Hematopoietic multipotent progenitor cell treated with erythropoietin and hydrocortisone succinate and interleukin-3 and kit ligand, for 8 days (in vitro differentiated cells): Measurements from ENCODE around the gene ABCC6.
A peak's percentile ranks its signal among the peaks of the same experiment; 100 is the strongest.

Source experiments
- DNase-seq: peaks from one replicate; pipeline ENCODE4 v3.0.0-alpha.2; 2015

ABCC6 gene

DNA sequence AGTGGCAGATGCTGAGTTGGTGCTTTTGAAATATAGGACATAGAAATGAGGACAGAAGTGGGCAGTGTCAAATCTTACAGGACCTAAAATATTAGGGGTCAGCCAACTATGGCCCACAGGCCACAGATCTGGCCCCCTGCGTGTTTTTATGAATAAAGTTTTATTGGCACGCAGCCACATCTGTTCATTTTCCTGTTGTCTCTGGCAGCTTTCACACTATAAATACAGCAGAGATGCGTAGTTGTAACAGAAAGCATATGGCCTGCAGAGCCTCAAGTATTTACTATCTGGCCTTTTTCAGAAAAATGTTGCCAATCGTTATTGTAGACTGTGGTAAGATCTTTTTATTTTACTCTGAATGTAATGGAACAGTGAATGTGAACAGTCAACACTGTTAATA lies 82.8 kb downstream of the ABCC6 start:
- no peak for DNase-seq

DNA sequence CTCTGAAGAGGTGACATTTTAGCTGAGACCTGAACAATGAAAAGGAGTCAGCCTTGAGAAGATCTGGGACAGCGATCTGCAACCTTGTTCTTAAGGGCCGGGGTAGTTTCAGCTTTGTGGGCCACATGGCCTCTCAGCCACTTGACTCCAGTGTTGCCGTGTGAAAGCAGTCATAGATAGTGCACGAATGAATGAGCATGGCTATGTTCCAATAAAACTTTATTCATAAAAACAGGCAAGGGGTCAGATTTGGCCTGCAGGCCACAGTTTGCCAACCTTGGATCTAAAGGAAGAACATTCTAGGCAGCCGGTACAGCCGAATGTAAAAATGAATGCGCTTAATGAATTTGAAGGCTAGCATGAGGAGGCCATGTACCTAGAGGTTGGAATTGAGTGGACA lies 83.5 kb downstream of the ABCC6 start:
- no peak for DNase-seq

DNA sequence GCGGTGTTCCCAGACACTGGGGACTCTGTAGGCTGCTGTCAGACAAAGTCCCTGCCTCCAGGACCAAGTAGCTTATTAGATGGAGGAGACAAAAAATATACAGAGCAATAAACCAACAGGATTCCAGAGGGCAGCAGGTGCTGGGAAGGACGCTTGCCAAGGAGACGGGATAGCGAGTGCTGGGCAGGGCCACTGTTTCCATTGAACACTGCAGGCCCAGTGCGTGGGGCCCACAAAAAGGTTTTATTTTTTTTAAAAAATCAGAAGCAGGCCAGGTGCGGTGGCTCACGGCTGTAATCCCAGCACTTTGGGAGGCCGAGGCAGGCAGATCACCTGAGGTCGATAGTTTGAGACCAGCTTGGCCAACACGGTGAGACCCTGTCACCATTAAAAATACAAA lies 84.2 kb downstream of the ABCC6 start:
- no peak for DNase-seq

DNA sequence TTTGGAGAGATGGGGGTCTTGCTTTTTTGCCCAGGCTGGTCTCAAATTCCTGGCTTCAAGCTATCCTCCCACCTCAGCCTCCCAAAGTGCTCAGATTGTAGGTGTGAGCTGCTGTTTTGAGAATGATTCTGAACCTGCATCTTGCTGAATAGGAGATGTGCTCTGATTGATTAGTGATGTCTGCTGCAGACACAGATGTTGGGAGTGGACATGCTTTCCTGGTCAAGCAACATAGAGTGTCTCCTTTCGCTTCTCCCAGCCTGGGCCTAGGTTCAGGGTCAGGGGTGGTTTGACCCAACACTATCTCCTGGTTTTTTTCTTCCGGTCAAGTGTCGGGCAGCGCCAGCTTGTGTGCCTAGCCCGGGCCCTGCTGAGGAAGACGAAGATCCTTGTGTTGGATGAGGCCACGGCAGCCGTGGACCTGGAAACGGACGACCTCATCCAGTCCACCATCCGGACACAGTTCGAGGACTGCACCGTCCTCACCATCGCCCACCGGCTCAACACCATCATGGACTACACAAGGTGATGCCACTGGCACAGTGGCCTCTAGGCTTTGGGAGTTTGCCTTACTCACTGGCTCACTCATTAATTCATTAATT lies 85.2 kb downstream of the ABCC6 start:
- DNase-seq = no peak

DNA sequence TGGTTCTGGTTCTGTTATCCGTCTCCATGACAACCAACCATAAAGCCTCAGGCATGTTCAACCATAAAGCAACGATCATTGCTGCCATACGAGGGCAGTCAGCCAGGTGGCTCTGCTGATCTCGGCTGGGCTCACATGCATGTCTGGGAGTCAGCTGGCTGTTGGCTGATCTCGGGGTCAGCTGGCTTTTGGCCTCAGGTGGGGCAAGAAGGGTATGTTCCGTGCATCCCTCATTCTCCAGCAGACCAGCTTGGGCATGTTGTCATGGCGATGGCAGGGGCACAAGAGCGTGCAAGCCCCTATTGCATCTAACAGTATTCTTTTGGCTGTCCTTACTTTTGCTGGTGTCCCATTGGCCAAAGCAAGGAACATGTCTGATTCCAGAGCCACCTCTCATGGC lies 86.2 kb downstream of the ABCC6 start:
- no peak for DNase-seq

DNA sequence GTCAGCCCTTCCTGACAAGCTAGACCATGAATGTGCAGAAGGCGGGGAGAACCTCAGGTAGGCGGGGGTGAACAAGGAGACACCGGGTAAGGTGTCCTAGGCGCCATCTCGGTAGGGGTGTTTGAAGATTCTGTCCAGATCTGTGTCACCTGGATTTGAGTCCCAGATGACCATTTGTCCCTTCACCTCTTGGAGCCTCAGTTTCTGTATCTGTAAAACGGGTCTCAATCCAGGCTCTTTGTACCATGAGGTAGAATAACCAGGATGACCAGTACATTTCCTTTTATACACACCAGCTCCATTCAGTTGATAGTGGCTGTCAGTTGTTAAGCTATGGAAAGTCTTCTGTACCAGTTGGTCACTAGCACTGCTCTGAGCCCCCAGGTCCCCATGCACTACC lies 86.7 kb downstream of the ABCC6 start:
- DNase-seq = no peak

DNA sequence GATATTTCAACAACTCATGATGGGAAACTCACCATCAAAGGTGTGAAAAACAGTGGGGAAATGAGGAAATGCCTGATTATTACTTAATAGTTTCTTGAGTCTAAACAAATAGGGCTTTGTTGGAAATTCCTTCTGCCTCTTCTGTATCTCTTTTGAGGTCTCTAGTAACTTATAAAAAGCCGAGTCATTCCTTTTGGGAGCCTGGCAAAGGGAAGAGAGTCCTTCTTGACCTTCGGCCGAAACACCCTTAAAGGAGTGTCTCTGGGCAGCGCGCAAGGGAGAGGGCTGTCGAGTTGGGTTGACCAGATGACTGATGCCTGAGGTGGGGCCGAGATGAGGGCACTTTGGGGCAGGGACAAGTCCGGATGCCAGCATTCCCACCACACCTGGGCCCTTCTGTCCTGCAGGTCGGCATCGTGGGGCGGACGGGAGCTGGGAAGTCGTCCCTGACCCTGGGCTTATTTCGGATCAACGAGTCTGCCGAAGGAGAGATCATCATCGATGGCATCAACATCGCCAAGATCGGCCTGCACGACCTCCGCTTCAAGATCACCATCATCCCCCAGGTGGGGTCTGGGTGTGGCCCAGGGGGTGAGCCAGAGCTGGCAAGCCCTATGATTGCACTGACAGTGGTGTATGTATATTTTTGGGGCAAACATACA lies 89.2 kb downstream of the ABCC6 start:
- DNase-seq = no peak

DNA sequence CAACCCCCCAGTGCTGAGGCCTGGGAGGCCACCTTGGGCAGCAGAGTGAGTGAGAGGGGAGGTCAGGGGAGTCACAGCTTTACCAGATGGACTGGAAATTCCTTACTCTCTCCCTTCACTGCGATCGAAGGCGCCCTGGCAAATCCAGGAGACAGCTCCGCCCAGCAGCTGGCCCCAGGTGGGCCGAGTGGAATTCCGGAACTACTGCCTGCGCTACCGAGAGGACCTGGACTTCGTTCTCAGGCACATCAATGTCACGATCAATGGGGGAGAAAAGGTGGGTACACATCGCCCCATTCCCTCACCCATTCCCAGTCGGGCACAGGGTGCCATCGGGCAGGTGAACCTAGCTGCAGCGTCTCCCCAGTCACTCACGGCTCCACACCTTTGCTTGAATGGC lies 91.6 kb downstream of the ABCC6 start:
- no peak for DNase-seq

DNA sequence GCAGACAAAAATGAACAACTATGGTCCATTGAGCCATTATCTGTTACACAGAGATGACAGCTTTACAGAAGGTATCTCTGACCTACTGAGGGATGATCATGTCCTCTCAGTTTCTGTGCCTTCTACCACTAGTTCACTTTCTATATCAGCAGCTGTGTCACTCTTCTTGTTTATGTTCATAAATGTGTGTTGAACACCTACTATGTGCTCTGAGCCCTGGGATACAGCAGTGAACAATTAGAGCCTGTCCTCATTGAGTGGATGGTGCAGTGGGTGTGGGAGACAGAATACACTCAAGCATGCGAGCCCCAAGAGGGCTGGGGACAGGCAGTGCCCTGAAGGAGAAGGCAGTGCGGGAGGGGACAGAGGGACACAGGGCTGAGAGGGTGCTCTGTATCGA lies 92.1 kb downstream of the ABCC6 start:
- DNase-seq = no peak

DNA sequence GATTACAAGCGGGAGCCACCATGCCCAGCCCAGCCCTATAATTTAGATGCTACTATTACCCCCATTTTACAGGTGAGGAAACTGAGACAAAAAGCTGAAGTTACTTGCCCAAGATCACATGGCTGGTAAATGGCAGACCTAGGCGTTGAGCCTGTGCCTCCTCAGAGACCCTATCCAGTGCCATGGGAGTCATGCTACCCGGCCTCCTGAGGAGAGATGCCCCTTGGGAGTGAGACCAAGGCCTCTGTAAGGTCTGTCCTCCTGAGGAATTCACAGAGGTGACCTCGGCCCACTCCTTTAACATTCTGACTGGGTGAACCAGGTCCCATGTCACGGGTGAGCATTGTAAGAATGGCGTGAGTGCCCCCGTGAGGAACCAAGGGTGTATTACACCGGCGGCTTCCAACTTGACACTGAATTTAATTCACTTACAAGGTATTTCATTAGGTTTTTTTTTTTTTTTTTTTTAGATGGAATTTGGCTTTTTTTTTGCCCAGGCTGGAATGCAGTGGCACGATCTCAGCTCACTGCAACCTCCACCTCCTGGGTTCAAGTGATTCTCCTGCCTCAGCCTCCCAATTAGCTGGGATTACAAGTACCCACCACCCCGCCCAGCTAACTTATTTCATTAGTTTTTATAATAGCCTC lies 95.7 kb downstream of the ABCC6 start:
- DNase-seq = peak; percentile 90

DNA sequence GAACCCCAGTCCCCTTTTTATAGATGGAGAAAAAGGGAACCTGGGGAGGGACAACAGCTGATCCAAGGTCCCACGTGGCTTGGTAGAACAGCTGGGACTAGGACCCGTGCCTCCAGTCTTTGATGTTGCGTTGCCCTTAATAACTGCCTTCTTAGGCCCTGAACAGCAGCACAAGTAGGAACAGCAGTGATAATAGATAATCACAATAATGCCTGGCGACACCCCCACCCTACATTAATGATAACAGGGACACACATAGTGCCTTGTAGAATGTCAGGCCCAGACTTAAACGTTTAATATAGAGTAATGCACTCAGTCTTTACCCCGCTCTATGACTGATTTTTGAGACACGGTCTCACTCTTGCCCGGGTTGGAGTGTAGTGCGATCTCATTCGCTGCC lies 96.4 kb downstream of the ABCC6 start:
- DNase-seq = peak; percentile 89

DNA sequence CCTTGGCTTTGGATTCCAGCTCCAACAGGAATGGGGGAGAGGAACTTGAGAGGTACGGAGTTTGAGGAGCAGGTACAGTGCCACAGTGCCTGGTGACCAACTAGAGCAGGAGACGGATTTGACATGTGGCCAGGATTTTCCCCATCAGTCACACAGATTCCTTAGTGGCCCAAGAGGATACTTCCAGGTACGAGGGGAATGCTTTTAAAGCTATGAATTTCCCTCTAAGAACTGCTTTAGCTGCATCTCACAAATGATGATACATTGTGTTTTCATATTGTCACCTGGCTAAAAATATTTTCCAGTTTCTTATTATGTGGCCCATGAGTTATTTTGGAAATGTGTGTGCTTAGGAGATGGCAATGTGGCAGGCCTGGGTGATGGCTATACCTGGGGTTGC lies 98.3 kb downstream of the ABCC6 start:
- no peak for DNase-seq

DNA sequence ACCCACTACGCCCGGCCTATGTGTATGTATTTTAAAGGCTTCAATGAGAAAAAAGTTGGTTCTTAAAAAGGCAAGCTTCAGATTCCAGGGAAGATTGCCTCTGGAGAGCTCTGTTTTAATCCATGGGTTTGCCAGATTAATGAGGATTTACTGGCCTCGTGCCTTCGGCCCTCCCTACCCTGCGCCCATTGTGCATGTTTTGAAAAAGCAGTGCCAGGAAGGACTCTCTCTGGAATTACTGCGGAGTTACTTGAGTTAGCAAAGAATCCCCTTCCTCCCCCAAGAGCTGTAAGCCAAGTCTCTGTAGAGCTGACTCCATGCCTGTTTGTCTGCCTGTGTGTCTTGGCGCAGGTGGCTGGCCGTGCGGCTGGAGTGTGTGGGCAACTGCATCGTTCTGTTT lies 98.9 kb downstream of the ABCC6 start:
- no peak for DNase-seq

DNA sequence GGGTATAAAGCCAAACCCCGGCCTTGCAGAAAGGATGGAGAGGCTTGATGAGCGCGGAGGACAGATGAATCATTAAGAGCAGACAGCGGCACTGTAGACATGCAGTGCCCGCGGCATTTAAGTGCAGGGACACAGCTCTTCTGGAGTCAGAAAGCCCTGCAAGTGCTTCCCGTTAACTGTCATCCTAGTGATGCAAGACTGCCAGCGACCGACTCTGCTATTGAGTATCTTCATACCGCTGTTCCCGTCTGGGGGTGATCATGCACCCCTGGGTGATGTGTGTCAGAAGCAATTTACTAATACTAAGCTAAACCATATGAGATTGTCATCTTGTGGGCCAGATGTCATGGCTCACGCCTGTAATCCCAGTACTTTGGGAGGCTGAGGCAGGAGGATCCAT lies 101.0 kb downstream of the ABCC6 start:
- DNase-seq = no peak

DNA sequence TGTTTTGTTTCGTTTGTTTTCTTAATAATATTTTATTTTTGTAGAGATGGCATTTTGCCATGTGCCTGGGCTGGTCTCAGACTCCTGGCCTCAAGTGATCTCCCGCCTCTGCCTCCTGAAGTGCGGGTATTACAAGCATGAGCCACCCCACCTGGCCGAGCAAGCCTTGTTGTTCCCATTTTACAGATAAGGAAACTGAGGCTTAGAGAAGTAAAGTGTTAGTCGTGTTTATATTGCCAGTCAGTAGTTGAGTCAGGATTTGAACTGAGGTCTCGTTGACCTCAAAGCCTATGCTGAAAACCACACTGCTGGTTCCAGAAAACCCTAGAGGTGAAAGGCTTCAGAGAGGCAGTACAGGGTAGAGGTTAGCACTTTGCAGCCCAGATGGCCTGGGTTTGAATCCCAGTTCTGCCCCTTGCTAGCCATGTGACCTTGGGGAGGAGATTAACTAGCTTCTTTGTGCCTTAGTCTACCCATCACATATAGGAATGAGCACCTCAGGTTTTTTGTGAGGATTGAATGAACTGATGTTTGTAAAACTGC lies 102.0 kb downstream of the ABCC6 start:
- no peak for DNase-seq

DNA sequence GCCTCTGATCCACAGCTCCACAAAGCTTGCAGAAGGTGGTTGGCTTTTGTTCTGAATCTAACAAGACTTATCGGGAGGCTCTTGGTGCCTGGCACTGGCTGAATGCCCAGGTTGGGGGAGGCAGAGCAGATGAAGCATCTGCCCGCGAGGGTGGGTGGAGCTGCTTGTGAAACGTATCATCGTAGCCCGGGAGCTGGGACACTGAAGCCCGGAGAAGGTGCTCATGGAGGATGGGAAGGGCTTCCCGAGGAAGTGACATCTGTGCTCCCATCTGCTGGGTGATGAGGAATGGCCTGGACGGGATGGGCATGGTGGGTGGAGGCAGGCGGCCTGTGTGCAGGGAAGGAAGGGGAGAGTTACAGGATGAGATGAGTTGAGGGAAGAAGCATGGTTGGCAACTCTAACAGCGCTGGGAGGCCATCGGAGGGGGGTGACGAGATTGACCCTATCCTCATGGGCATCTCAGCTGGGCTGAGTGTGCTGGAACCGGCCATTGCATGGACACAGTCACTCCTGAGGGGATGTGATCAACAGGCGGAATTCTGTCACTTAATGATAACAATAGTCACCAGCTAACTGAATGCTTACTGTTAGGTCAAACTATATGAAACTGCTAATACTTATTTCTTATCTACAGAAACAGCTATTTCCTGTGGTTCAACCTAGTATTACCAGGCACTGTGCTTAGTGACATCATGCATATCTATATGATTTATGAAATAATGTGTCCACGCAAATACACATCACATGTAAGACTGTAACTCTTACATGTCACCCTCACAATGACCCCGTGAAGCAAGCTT lies 102.7 kb downstream of the ABCC6 start:
- DNase-seq = peak; percentile 99

DNA sequence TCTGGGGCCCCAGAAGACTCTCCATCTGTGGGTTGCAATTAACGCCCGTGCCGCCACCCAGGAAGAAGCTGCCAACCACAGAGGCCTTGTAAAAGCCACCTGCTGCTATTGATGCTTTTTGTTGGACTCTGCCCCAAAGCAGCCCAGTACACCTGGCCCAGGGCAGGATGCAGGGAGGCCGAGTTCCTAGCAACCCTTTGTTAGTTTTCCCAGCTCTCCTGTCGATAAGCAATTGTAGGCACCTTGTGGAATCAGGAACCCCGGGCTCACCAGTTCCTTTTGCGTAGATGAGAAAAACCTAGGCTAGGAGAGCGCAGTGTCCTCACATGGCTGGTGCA lies 103.3 kb downstream of the ABCC6 start:
- no peak for DNase-seq

DNA sequence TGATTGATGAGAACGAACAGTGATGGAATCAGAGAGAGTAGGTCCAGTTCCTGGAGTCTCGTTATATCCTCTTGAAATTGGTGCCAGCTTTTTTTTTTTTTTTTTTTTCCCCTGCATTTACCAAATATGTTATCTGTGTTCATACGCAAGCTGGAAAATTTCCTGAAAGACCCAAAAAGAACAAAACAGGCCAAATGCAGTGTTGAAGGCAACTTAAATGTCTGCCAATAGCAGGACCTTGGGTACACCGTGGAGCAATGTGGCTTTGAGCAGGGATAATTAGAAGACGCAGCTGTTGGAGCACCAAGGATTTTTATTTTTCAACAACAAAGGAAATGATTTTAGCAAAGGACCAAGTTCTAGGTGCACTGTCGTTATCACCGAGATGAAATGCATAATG lies 105.0 kb downstream of the ABCC6 start:
- DNase-seq = peak; percentile 36

DNA sequence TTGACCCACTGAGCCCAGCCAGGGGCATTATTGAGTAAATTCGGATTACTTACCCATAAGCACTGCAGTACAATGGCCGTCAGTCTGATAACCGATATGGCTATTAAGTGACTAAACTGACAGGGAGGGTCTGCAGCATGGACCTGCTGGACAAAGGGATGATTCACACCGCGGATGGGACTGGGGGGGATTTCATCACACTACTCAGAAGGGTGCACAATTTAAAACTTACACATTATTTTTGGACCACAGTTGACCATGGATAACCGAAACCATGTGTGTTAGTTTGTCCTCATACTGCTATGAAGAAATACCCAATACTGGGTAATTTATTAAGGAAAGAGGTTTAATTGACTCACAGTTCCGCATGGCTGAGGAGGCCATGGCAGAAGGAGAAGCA lies 106.5 kb downstream of the ABCC6 start:
- DNase-seq = no peak

DNA sequence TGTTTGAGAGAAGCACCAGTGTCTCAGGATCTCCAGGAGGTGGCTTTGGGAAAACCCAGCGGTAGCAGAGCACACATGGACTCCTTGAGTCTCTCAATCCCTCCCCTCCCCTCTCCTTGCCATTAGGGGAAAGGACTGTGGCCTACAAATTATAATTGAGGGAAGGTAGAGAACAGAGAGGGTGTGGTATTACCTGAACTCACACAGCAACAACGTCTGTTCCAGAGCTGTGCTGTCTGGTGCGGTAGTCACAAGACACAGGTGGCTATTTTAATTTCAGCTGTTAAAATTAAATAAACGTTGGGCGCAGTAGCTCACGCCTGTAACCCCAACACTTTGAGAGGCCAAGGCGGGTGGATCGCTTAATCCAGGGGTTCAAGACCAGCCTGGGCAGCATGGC lies 110.2 kb downstream of the ABCC6 start:
- no peak for DNase-seq

DNA sequence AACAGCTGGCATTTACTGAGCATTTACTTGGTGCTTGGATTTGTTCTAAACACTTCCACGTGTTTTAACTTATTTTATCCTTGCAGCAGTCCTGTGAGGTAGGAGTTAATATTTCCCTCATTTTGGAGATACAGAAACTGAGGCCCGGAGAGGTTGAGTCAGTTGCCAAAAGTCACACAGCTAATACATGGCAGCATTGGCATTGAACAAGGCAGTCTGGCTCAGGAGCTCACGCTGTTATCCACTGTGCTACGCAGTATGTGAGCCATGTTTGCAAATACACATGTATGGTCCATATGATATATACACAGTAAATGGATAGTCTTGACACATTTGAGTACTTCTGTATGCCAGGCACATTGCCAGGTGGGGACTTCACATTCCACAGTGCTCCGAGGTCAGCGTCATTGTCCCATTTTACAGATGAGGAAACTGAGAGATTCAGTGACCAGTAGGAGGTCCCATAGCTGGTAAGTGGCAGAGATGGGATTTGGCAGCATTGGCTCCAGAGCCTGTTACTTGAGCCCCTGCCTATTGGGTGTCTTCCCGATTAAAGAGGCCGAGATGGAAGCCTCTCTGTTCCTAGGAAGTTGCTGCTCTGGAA lies 110.7 kb downstream of the ABCC6 start:
- DNase-seq = no peak

DNA sequence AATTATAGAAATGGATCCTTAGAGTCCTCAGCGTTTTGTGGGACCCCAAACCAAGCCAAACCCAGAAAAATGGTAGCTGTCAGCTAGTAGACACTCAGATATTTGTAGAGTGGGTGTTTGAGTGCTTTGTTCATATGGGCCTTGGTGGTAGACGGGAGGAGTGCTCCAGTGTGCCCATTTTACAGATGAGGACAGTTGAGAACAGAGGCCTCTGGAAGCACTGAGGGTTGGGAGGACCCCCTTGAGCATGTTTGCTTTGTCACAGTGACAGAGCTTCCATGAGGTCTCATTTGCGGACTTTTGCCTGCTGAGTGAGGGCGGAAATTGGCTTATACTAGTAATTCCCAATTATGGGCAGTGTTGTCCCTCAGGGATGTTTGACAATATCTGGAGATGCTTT lies 111.7 kb downstream of the ABCC6 start:
- DNase-seq = no peak

DNA sequence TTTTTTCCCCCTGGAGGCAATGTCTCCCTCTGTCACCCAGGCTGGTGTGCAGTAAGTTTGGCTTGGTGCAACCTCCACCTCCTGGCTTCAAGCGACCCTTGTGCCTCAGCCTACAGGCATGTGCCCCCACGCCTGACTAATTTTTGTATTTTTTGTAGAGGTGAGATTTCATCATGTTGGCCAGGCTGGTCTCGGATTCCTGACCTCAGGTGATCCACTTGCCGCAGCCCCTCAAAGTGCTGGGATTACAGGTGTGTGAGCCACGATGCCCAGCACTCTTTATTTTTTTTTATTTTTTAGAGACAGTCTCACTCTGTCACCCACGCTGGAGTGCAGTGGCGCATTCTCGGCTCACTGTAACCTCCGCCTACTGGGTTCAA lies 113.2 kb downstream of the ABCC6 start:
- DNase-seq = no peak
